Aortic smooth muscle cell (primary cell): Measurements from ENCODE around the gene FITM1. TPM values are rescaled to one million over a fixed set of nuclear protein-coding genes. Genes with fewer than 3 reads are reported as not detected.

Experiments used
- total RNA-seq: library from RNA; depleted of rRNA; stranded (reverse); fragments of >200 nt; gene quantifications from 2 replicates; pipeline ENCODE4 v1.2.3, GENCODE V29; 2014

Gene FITM1, protein sequence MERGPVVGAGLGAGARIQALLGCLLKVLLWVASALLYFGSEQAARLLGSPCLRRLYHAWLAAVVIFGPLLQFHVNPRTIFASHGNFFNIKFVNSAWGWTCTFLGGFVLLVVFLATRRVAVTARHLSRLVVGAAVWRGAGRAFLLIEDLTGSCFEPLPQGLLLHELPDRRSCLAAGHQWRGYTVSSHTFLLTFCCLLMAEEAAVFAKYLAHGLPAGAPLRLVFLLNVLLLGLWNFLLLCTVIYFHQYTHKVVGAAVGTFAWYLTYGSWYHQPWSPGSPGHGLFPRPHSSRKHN
- 0.13 and 0.19 TPM in 2 replicates for total RNA-seq

DNA sequence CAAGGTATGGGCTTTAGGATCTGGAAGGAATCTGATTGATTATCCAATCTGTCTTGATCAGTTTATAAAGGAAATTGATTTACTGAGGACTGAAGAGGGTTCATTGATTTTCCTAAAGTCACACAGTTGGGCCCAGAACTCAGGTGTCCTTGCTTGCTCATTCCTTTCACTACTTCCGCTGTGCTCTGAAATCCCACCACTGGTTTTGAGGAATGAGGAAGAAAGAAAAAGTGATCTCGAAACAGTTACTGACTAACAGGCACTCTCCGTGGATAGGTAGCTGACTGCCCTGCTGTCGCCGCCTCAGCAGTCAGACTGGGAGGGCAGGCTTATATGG is at the start of gene FITM1:
FITM1 (plus strand) TSS at position 280 of the 337 bp plus-strand sequence. CDS start 905 bp downstream, outside the sequence.

DNA sequence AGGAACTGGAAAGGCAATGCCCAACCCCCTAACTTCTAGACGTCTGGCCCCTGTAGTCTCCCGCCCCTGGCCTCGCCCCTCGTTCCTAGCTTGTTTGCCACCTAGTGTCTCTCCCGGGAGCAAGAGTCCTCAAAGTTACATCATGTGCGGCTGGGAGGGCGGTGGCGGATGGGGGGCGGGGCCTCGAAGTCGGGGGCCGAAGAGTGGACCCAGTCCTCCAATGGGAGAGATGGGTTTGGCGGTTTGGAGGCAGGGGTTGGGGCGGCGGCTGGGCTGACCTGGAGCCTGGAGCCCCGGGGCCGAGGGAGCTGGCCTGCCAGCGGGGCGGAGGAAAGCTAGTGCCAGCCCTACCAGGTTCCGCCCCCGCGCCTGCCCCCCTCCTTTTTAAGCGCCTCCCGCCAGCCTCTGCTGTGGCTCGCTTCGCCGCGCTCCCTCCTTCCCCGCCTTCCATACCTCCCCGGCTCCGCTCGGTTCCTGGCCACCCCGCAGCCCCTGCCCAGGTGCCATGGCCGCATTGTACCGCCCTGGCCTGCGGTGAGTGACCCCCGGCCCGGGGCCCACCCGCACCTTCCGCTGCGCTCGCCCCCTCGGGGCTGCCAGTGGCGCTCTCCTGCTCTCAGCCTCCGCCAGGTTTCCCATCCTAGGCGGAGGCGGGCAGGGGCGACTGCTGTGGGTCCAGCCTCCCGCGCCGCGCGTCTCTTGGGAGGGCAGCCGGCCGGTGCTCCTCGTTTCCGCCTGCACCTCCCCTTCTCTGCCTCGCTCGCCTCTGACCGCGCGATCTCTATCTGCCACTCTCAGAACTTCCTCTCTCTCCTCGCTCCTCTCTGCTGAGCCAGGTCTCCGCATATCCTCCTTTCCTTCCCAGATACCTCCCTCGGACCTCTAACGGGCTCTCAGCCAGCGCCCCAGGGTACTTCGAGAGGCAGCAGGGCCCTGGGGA is 36.3 kb upstream of the FITM1 start, which contains the start of gene PCK2:
PCK2 (plus strand) TSS at position 411 of the 940 bp plus-strand sequence; CDS start at position 506, 95 bp downstream.

DNA sequence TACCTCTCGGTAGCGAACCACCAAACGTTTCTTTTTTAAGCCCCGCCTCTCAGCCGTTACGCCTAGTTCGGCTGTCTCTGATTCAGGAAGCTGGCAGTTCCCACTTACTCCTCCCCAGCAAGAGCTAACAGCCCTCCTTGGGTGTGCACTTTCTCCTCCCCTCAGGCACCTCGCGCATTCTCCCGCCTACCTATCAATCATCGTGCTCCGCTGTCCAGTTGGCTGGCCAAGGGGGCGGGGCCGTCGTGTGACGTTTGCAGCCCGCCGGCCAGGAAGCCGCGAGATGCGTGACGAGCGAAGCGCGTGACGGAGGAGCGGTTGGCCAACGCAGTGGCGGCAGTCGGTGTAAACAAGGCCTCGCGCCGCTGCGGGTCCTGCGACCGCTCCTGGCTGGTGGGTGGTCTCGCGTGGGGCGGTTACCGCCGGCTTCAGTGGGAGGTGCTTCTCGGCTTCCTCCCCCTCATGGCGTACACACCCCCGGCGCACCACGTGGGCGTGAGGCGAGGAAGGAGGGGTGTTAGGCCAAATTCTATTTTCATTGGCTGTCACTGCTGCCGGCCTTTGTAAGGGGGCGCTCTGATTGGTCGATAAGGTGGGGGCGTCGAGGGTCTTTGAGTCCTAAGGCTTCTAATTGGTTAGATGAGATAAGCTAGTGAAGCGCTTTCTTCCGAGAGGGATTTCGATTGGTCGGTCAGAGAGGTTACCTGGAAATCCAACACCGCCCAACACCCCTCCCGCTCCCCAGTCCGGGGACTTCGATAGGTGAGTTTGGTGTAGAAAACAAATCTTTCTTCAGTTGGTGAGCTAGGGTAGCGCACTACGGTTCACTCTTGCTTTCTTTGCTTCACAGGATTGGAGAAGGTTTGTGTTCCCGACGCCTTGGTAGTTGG is 15.7 kb upstream of the FITM1 start, which contains the start of the genes DCAF11 and NRL:
DCAF11 (plus strand) TSS at position 246 of the 890 bp plus-strand sequence. CDS start 818 bp downstream, outside the sequence.
NRL (minus strand) TSS at position 418 of the 890 bp plus-strand sequence. CDS start 32,101 bp downstream, outside the sequence.

DNA sequence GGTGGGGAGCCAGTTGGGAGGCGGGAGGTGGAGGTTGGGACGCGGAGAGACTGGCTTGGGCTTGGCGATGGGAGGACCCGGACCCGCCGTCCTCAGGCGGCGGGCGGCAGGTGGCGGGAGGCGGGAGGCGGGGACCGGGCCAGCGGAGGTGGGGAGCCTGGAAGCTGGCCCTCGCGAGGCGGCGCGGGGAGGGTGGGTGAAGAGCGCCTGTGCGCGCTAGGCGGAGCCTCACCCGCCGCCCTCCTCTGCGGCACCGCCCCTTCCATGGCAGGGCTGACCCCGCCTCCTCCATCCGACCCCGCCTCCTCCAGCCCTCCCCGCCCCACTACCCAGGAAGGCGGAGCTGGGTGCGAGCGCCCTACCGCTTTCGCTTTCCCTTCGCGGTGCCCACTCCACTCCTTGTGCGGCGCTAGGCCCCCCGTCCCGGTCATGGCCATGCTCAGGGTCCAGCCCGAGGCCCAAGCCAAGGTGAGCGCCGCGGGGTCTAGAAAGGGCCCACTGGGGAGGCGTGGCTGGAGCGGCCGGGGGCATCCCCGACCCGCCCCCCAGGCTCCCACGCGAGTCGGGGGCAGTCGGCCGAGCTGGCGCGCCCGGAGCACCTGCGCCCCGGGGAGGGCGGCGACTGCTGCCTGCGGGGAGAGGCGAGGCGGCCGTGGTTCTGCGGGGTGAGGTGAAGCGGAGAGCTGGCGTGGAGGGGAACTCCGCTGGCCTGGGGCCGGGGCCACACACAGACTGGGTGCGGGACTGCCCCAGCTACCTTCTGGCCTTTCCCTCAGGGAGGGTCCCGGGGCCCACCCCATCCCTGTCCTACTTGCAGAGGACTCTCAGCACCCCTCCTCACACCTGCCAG is 5.6 kb downstream of the FITM1 start, which contains the start of gene PSME1:
PSME1 (plus strand) TSS at position 361 of the 850 bp plus-strand sequence; CDS start at position 430, 69 bp downstream.

DNA sequence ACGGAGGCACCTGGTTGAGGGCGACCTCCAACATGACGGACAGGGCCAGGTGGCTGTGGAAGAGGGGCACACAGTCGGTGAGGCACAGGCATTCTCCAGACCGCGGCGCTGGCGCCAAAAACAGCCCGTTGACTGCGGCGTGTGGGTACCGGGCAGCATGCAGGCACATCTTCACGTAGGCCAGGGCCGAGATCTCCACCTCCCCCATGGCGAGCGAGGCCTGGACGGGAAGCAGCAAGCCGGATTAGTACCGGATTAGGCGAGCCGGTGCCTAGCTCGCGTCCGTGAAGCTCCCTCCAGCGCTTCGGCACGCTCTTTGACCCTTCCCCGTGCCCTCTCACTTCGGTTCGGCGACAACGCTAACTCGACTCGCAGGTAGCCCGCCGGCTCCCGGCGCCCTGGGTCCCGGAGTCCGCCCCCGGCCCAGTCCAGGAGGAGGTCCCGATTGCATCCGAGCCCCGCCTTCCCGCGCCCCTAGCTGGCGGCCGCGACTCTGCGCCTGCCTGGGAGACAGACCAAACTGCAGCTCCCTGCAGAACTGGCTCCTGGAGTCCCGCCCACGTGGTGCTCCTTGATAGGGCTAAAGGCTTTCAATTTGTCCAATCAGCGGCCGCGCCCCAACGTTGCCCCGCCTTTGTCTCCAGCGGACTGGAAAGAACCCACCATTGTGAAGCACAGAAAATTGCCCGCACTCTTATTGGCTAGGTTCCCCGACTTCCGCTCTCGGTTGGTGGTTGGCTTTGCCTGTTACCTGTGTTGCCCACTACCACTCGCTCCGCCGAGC is 10.8 kb downstream of the FITM1 start, which contains the start of gene EMC9:
EMC9 (minus strand) TSS at position 495 of the 784 bp plus-strand sequence; CDS start at position 208, 287 bp downstream.

DNA sequence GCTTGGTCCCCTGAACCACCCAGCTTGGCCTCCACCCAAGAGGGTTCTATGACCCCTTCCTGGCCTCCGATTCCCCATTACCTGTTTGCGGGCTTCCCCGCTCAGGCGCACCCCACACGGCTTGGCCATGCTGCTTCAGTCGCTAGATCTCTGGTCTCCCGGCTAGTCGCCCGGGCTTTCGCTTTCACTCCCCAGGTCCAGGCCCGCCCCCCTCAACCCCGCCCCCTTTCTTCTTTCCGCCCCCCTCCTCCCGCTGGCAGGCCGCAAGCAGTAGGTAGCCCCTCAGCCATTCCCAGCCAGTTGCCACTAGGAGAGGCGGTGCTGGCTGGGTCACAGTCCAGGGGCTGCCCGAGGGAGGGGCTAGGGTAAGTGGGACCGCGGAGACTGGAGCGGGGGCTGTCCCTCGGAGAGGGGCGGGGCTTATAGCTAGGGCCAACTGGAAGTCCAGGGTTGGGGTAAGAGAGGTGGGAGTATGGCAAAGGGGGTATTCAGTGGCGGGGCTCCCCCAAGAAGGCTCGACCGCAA is 16.1 kb downstream of the FITM1 start, which contains the start of gene PSME2:
PSME2 (minus strand) TSS at position 158 of the 525 bp plus-strand sequence; CDS start at position 129, 29 bp downstream.

GRCh38 chr14:24146978-24147760 is 16.7 kb downstream of the FITM1 start, which contains the start of gene RNF31:
Gene RNF31 (plus strand): TSS chr14:24147498. CDS start chr14:24147699, 201 bp downstream.

GRCh38 chr14:24160850-24161804 is 30.7 kb downstream of the FITM1 start, which contains the start of gene IRF9:
Gene IRF9 (plus strand): TSS chr14:24161265. CDS start chr14:24162145, 880 bp downstream.

GRCh38 chr14:24171422-24172260 is 41.2 kb downstream of the FITM1 start, which contains the start of gene REC8:
Gene REC8 (plus strand): TSS chr14:24172080. CDS start chr14:24172553, 473 bp downstream.

Other genes with a start within 250 kb of the FITM1 start
- 37.0 and 52.1 TPM in 2 replicates for gene DHRS4, start 176.9 kb upstream of the FITM1 start, total RNA-seq
- 9.2 and 18.4 TPM in 2 replicates for gene DHRS4L2, start 141.7 kb upstream of the FITM1 start, total RNA-seq
- gene CARMIL3, start 78.7 kb upstream of the FITM1 start, total RNA-seq, result under 0.01 TPM in 1 of 2 replicates, not detected in the other
- gene CPNE6, start 59.1 kb upstream of the FITM1 start, total RNA-seq, result not detected in 2 replicates
- gene PCK2, start 36.3 kb upstream of the FITM1 start, total RNA-seq, result 8.6 and 10.2 TPM in 2 replicates
- gene DCAF11, start 15.9 kb upstream of the FITM1 start, total RNA-seq, result 63.2 and 68.4 TPM in 2 replicates
- gene NRL, start 15.7 kb upstream of the FITM1 start, total RNA-seq, result 0.75 and 0.79 TPM in 2 replicates
- gene PSME1, start 5.5 kb downstream of the FITM1 start, total RNA-seq, result 97.5 and 122 TPM in 2 replicates
- 19.2 and 29.5 TPM in 2 replicates for gene EMC9, start 10.9 kb downstream of the FITM1 start, total RNA-seq
- 114 and 116 TPM in 2 replicates for gene PSME2, start 16.0 kb downstream of the FITM1 start, total RNA-seq
- 31.8 and 33.7 TPM in 2 replicates for gene RNF31, start 16.8 kb downstream of the FITM1 start, total RNA-seq
- gene IRF9, start 30.6 kb downstream of the FITM1 start, total RNA-seq, result 102 and 108 TPM in 2 replicates
- gene REC8, start 41.4 kb downstream of the FITM1 start, total RNA-seq, result 0.66 and 1.4 TPM in 2 replicates
- 32.3 and 46.9 TPM in 2 replicates for gene IPO4, start 58.2 kb downstream of the FITM1 start, total RNA-seq
- gene TM9SF1, start 64.8 kb downstream of the FITM1 start, total RNA-seq, result 52.8 and 58.4 TPM in 2 replicates
- 0.19 TPM in 1 of 2 replicates, not detected in the other for gene TSSK4, start 75.0 kb downstream of the FITM1 start, total RNA-seq
- gene CHMP4A, start 82.8 kb downstream of the FITM1 start, total RNA-seq, result 25.6 and 31.3 TPM in 2 replicates
- gene MDP1, start 85.4 kb downstream of the FITM1 start, total RNA-seq, result 17.4 and 21.1 TPM in 2 replicates
- 300 and 324 TPM in 2 replicates for gene NEDD8, start 101.7 kb downstream of the FITM1 start, total RNA-seq
- 93.1 and 102 TPM in 2 replicates for gene GMPR2, start 102.3 kb downstream of the FITM1 start, total RNA-seq
- gene TINF2, start 112.0 kb downstream of the FITM1 start, total RNA-seq, result 51.5 and 55.1 TPM in 2 replicates
- gene TGM1, start 132.5 kb downstream of the FITM1 start, total RNA-seq, result 0.25 and 0.40 TPM in 2 replicates
- 20.0 and 21.7 TPM in 2 replicates for gene RABGGTA, start 140.9 kb downstream of the FITM1 start, total RNA-seq
- 14.5 and 20.0 TPM in 2 replicates for gene DHRS1, start 169.1 kb downstream of the FITM1 start, total RNA-seq
- 16.8 and 22.3 TPM in 2 replicates for gene NOP9, start 169.2 kb downstream of the FITM1 start, total RNA-seq
- gene CIDEB, start 177.3 kb downstream of the FITM1 start, total RNA-seq, result 0.68 and 1.1 TPM in 2 replicates
- 2.0 and 2.6 TPM in 2 replicates for gene LTB4R2, start 179.5 kb downstream of the FITM1 start, total RNA-seq
- 0.75 and 1.1 TPM in 2 replicates for gene LTB4R, start 180.8 kb downstream of the FITM1 start, total RNA-seq
- gene ADCY4, start 204.4 kb downstream of the FITM1 start, total RNA-seq, result 2.6 and 2.9 TPM in 2 replicates
- 0.19 and 0.40 TPM in 2 replicates for gene RIPK3, start 209.3 kb downstream of the FITM1 start, total RNA-seq
- gene NFATC4, start 237.5 kb downstream of the FITM1 start, total RNA-seq, result 32.8 and 34.5 TPM in 2 replicates